Daoy (cell line): ENCODE data around the gene TMEM235. TPM values are rescaled to one million over a fixed set of nuclear protein-coding genes. Genes with fewer than 3 reads are reported as not detected.
A peak's percentile ranks its signal among the peaks of the same experiment; 100 is the strongest.

Experiments
- DNase-seq: peaks from one replicate; pipeline ENCODE4 v3.0.0-alpha.2; 2015; ENCODE audit warnings: low read depth
- total RNA-seq: library from RNA; depleted of rRNA; stranded (reverse); fragments of >200 nt; shearing (Covaris generic); gene quantifications from 2 replicates; pipeline ENCODE4 v1.2.3, GENCODE V29; 2014; rRNA removed

The TMEM235 gene
- total RNA-seq = not detected in 2 replicates

DNA sequence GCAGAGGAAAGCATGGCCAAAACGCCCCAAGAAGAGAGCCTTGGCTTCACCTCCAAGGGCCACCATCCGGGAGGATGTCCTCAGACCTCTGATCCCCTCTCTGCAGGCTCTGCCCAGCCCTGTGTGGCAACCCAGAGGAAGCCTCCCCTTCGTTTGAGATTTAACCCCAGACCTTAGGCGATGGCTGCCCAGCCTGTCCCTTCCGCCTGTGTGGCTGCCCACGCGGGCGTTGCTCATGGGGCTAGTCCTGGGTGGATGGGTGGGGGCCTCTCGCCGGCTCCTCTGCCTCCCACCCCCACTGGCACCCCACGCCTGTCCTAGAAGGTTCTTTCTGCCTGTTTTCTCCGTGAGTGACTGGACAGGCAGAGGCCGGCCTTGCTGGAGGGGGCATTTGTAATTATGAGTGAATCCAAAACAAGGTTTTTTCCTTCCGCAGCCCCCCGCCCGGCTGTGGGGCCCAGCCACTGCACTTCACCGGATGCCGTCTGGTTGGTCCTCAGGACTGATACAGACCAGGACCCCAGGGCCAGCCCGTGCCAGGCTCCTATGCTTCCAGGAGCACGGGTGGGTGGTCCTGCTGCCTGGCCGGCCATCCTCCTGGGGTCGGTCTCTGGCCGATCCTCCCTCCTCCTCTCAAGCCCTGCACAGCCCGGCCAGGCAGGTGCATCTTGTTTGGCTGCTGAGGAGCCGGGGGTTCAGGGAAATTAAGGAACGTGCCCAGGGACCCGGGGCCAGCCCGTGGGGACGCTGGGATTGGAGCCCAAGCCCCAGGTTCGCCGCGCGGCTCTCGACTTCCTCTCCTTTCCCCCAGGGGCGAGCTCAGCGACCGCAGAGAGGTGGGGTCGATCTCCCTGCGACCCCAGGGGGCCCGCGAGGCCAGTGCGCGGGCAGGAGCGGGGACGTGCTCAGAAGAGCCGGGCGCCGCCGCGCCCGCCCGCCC lies at the start of gene TMEM235:
TSS of gene TMEM235 (plus strand) at position 636 of the 940 bp plus-strand sequence. CDS start 393 bp downstream, outside the sequence.
- DNase-seq = no peak

GRCh38 chr17:78182504-78182903 lies 48.9 kb upstream of the TMEM235 start:
- no peak for DNase-seq

- no peak for DNase-seq
These were observed 47.5 kb upstream of the TMEM235 start for GRCh38 chr17:78183916-78184315.

DNA sequence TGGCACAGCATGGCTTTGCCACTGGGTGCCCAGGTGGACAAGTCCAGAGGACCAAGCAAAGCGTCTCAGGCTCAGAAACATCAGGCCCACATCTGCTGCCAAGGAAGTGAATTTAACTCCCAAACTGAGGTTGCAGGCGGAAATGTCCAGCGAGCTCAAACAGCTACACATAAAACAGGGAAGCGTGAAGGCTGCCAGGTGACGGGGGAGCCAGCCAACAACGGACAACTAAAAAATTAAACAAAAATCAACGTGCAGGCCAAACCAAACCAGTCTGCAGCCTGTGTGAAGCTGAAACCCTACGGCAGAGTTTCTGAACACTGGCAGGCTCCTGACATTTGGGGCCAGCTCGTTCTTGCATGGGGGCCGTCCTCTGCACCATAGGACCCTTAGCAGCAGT lies 47.1 kb upstream of the TMEM235 start:
- no peak for DNase-seq

GRCh38 chr17:78184868-78185267 lies 46.6 kb upstream of the TMEM235 start:
- DNase-seq = no peak

DNA sequence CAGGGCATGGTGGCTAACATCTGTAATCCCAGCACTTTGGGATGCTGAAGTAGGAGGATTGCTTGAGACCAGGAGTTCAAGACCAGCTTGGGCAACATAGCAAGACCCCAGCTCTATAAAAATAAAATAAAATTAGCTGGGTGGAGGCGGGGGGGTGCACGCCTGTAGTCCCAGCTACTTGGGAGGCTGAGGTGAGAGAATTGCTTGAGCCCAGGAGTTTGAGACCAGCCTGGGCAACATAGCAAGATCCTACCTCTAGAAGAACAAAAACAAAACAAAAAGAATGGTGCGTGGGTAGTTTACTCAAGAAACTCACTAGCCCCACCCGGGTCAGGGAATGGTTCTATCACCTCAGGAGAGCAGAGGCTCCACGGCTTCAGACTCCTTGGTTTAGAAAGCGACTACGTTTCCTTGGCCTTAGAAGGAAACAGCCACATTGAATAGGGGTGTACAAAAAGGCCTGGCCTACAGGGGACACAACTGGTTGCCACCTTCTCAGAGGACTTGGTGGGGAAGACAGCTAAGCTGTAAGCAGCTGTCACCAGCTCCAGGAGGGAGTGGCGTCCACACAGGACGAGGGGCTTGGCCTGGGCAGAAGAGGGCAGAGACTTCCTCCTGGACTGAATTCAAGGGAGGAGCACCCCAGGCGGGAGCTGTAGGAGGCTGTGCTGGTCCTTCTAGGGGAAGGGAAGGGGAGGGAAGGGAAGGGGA lies 45.3 kb upstream of the TMEM235 start:
- peak; percentile 58 for DNase-seq

GRCh38 chr17:78186692-78187595 lies 44.5 kb upstream of the TMEM235 start, which contains the start of the genes AFMID and TK1:
AFMID (plus strand) TSS chr17:78187362; CDS start chr17:78187371, 9 bp downstream.
TK1 (minus strand) TSS chr17:78187052; CDS start chr17:78186994, 58 bp downstream.
- DNase-seq = peak; percentile 99

- DNase-seq = peak; percentile 37
These were observed 34.7 kb upstream of the TMEM235 start for GRCh38 chr17:78196716-78197115.

- DNase-seq = peak; percentile 44
These were observed 34.1 kb upstream of the TMEM235 start for GRCh38 chr17:78197147-78197832.

DNA sequence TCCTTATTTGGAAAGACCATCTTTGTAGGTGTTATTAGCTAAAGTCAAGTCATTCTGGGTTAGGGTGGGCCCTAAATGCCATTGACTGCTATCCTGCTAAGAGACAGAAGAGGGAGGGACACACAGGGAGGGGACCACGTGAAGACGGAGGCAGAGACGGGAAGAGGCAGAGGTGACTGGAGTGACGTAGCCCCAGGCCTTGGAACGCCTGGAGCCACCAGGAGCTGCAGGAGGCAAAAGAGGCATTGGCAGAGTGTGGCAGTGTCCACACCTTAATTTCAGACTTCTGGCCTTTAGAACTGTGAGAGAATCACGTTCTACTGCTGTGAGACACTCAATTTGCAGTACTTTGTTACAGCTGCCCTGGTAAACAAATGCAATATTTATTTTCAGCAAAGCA lies 31.0 kb upstream of the TMEM235 start:
- no peak for DNase-seq

- DNase-seq = no peak
These were observed 28.8 kb upstream of the TMEM235 start for GRCh38 chr17:78202666-78203065.

GRCh38 chr17:78204387-78205123 lies 26.9 kb upstream of the TMEM235 start:
- no peak for DNase-seq

DNA sequence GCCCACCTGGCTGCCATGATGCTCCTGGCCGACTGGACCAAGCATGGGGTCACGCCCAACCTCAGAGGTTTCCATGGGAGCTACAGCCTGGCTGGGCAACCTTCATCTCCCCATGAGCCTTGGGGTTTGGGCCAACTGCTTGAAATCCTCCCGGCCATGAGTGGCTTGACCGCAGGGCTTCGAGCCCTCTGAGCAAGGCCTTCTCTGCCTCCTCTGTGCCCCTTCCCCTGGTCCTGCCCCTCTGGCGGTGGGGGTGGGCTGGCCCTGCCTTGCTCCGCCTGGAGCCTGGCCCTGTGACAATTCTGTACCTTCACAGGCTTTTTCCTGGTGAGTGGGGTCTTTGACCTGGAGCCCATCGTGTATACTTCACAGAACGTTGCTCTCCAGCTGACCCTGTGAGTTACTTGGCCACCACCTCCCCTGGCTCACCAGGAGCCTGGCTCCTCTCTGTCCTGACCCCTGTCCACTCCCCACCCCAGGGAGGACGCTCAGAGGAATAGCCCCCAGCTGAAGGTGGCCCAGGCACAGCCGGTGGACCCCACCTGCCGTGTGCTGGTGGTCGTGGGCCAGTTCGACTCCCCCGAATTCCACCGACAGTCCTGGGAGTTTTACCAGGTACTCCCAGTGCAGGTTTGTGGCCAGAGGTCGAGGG lies 26.2 kb upstream of the TMEM235 start:
- DNase-seq = no peak

DNA sequence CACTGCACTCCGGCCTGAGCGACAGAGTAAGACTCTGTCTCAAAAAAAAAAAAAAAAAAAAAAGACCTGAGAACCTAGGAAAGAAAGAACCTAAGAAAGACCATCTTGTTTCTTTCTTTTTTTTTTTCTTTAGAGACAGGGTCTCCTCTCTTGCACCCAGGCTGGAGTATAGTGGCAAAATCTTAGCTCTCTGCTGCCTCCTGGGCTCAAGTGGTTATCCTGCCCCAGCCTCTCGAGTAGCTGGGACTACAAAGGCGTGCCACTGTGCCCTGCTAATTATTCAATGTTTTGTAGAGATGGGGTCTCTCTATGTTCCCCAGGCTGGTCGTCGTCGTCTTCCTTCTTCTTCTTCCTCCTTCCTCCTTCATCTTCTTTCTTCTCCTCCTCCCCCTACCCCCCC lies 25.1 kb upstream of the TMEM235 start:
- no peak for DNase-seq

DNA sequence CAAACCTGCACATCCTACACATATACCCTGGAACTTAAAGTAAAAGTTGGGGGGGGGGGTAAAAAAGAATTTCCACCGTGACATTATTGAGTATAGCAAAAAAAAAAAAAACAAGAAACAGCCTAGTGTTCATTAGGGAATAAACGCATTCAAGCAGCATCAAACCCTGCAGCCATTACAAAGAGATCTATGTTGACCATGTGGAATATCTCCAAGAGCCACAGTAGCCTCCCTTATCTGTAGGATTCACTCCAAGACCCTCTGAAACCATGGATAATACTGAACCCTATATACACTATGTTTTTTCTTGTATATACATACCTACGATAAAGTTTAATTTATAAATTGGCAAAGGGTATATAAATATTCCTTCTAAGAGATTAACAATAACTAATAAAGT lies 22.9 kb upstream of the TMEM235 start:
- no peak for DNase-seq

DNA sequence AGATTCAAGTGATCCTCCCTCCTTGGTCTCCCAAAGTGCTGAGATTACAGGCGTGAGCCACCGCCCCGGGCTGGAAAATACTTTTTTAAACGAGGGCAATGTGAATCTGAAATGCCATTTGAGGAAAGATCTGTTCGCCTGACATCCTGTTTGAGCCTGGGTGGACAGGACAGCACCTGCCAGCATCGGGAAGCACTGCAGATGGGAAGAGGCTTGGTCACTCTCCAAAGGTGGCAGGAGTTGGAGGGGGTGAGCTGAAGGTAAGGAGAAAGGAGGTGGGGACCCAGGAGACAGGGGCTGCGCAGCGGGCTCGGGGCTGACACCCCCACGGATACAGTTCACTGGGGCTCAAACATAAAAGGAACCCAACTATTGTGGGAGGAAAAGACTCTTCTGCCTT lies 21.3 kb upstream of the TMEM235 start:
- no peak for DNase-seq

DNA sequence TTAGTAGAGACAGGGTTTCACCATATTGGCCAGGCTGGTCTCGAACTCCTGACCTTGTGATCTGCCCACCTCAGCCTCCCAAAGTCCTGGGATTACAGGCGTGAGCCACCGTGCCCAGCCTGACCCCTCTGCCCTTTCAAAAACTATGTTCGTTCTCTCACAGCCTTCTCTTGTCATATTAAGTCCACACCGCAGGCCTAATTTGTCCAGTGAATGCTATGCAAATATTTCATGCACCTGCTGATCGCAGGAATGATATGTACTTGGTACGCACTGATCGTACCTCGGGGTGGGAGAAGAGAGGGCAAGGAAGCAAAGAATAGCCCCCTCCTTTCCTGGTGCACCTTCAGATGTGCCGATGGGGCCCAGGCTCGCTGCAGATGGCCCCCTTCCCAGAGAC lies 20.4 kb upstream of the TMEM235 start:
- no peak for DNase-seq

DNA sequence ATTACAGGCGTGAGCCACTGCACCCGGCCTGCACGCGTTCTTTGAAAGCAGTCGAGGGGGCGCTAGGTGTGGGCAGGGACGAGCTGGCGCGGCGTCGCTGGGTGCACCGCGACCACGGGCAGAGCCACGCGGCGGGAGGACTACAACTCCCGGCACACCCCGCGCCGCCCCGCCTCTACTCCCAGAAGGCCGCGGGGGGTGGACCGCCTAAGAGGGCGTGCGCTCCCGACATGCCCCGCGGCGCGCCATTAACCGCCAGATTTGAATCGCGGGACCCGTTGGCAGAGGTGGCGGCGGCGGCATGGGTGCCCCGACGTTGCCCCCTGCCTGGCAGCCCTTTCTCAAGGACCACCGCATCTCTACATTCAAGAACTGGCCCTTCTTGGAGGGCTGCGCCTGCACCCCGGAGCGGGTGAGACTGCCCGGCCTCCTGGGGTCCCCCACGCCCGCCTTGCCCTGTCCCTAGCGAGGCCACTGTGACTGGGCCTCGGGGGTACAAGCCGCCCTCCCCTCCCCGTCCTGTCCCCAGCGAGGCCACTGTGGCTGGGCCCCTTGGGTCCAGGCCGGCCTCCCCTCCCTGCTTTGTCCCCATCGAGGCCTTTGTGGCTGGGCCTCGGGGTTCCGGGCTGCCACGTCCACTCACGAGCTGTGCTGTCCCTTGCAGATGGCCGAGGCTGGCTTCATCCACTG lies 17.3 kb upstream of the TMEM235 start, which contains the start of gene BIRC5:
TSS of gene BIRC5 (plus strand) at position 238 of the 690 bp plus-strand sequence. CDS start at position 302, 64 bp downstream.
- DNase-seq = peak; percentile 94

DNA sequence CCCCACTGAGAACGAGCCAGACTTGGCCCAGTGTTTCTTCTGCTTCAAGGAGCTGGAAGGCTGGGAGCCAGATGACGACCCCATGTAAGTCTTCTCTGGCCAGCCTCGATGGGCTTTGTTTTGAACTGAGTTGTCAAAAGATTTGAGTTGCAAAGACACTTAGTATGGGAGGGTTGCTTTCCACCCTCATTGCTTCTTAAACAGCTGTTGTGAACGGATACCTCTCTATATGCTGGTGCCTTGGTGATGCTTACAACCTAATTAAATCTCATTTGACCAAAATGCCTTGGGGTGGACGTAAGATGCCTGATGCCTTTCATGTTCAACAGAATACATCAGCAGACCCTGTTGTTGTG lies 16.7 kb upstream of the TMEM235 start:
- DNase-seq = no peak
